Measurements from ENCODE around the gene MT4.
A peak's percentile ranks its signal among the peaks of the same experiment; 100 is the strongest.

The MT4 gene

GRCh38 chr16:56606071-56606475 is 41.2 kb downstream of the MT4 start:
- no peak for DNase-seq

DNA sequence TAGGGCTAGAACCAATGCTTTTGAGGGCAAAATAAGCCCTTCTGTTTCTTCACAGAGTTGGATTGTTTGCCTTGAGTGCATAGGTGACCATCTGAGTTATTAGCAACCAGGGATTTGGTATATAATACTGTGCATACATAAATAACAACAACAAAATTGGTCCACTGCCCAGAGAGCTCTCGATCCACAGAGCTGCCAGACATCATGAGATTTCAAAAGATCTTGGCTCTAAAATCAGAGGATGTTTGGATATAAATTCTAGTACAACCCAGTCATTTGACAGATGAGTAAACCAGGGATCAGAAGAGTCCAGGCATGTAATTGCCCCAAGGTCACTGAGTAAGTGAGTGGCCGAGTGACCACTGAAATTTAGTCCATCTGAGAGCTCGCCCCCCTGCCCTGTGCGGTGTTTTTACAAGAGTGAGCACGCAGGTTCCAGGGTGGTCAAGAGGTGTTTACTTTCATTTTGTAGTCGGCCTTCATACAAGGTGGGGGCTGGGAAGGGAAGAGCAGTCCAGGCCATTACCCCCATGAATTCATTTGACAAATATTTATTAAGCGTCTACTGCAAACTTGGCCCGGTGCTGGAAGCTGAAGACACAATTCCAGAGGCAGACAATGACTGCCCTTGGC is 41.7 kb downstream of the MT4 start:
- no peak for DNase-seq

GRCh38 chr16:56607109-56607618 is 42.3 kb downstream of the MT4 start:
- DNase-seq, result no peak

DNA sequence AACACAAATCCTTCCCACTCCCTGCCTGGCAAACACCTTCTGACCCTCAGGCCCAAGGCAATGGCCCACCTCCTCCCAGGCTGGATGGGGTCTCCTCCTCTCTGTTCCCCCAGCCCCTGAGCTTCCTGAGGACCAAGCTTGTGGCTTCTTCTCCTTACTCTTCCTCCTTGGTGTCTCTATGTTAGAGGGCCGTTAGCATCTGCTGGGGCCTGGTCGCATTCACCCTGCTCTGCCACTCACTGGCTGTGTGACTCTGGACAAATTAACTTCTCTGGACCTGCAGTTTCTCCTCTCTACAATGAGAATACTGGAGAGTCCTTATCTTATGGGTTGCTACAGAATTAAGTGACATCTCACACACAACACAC is 42.8 kb downstream of the MT4 start:
- DNase-seq, result peak; percentile 45

DNA sequence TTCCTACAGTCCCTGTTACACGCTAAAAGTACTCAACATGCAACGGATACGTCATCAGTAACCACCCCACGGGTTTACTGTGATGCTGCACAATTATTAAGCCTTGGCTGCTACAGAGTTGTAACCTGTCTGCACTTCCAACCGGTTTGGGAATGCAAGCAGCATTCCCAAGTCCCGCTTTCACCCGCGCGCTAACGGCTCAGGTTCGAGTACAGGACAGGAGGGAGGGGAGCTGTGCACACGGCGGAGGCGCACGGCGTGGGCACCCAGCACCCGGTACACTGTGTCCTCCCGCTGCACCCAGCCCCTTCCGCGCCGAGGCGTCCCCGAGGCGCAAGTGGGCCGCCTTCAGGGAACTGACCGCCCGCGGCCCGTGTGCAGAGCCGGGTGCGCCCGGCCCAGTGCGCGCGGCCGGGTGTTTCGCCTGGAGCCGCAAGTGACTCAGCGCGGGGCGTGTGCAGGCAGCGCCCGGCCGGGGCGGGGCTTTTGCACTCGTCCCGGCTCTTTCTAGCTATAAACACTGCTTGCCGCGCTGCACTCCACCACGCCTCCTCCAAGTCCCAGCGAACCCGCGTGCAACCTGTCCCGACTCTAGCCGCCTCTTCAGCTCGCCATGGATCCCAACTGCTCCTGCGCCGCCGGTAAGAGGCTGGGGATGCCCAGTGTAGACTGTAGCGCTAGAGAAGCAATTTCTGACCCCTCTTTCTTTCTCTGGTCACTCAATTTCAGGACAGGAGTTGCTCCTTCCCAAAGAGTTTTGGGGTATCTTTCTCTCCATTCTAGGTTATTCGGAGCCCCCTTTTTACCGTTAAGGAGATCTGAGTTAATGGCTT is 43.4 kb downstream of the MT4 start, which contains the start of gene MT2A:
MT2A (plus strand) TSS at position 542 of the 833 bp plus-strand sequence; CDS start at position 614, 72 bp downstream.
- peak; percentile 99 for DNase-seq

DNA sequence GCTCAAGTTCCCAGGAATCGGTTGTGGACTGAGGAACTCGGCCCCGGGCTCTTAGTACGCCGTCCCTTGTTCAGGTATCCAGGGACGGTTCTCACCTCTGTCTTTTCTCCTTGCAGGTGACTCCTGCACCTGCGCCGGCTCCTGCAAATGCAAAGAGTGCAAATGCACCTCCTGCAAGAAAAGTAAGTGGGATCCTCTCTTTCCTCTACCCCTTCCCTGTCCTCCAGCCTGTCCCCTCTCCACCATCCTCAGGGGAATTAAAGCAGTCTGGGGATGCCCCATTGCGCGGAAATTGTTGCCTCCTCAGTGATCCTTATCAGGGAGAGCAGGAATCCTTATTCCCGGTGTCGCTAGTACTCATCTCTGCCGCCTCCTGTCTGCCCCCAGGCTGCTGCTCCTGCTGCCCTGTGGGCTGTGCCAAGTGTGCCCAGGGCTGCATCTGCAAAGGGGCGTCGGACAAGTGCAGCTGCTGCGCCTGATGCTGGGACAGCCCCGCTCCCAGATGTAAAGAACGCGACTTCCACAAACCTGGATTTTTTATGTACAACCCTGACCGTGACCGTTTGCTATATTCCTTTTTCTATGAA is 44.1 kb downstream of the MT4 start:
- DNase-seq, result no peak

GRCh38 chr16:56609463-56609921 is 44.6 kb downstream of the MT4 start:
- DNase-seq, result peak; percentile 95

DNA sequence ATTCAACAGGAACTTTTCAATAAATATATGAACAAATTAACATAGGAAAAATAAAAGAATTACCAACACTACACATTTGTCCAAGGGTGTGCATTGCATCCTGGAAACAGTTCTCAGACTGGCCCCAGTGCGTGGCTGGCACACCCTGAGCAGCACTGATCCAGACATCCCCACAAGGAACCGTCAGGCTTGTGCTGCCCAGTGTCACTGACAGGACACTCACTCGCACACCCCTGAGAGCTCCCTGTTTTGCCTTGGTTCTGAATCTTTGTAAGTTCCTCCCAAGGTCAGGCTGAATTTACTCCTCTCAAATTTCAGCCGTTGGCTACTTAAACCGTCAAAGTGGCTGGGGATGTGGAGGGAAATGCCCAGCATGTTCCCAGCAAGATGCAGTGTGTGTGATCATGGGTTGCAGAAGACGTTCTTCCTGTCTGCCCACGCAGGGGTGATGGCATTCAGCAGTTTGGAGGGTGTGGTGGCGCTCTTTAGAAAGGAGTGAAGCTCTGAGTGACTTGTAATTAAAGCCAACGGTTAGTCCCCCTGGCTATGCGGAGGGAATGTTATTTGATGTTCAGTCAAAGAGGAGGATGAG is 45.2 kb downstream of the MT4 start:
- peak; percentile 41 for DNase-seq

DNA sequence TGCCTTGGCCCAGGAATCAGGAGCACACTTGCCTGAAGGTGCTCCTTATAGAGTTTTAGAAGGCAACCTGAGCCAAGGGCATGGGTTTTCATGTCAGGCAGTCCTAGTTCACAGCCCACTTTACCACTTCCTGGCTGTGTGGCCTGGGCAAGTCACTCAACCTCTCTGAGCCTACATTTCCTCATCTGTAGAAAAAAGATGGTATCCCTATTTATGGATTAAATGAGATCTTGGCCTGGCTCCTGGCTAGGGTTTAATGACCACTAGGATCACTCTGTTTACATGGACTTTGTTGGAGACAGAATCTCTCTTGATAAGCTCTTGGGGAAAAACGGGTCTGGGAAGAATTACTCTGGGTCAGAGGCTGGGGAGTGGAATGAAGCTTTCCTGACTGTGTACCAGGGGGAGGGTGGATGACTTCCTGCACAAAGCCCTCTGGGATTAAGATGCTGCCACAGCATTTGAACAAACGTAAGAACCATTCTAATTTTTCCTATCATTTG is 45.8 kb downstream of the MT4 start:
- DNase-seq, result no peak

GRCh38 chr16:56611281-56611833 is 46.5 kb downstream of the MT4 start:
- DNase-seq, result no peak

DNA sequence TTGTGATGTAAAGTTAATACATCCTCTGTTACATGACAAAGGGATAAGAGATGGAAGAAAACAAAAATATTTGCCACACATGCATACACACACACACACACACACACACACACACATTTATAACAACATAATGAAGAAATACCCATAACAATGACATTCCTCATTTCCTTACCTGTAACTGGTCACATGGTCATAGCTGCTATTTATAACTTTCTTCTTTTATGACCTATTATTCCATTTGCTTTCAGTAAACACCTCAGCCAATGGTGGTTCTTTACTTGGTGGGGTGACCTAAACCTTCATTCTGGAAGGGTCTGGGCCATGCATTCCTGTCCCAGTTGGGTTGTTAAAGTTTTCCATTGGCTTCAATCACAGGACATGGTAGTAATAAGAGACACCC is 48.8 kb downstream of the MT4 start:
- DNase-seq, result no peak

- DNase-seq, result no peak
Measured at GRCh38 chr16:56614549-56614991, 49.7 kb downstream of the MT4 start.

DNA sequence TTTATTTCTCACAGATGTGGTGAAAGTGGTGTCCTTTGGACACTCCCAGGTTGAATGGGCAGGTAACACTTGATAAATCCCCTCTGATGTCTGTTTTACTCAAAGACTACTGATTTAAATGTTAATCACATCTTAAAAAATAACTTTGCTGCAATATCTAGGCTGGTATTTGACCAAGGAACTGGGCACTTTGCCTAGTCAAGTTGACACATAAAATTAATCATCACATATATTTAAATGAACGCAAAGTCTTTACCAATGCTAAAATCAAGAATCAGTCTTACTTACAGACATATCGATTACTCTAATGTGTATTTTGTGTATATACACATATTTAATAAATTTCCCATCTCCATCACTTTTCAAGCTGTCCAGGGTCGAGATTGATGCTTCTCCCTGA is 50.5 kb downstream of the MT4 start:
- no peak for DNase-seq

DNA sequence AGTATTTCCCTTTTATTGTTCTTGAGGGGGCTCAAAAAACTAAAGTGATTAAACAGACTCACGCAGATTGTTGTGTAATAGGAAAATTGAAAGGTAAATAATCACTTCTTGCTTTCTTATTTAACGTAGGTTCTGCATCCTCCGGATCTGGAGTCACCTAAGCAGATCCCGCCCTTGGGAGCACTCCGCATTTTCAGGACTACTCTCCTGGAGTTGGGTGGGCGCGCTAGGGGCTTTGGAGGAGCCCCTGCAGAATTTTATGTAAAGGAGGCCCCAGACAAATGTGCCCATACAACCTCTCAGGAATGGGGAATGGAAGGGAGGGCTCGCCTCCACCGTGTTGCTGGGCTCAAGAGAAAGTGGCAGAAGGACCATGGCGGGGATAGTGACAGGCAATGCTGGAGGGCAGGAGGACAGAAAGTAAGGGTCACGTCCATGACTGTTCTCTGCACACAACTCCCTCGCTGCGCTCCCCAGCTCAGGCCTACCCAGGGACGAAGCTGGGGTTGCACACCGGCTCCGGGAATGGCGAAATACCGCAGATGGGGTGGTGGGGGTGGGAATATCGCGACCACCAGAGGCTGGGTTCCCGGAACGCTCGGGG is 51.8 kb downstream of the MT4 start:
- DNase-seq, result no peak

- DNase-seq, result peak; percentile 61
Measured at GRCh38 chr16:56617212-56618085, 52.6 kb downstream of the MT4 start.

- no peak for DNase-seq
Measured at GRCh38 chr16:56618138-56618537, 53.3 kb downstream of the MT4 start.
